Trophoblast cell (in vitro differentiated cells and primary cell): Measurements from ENCODE around the gene ERAP2.
A peak's percentile ranks its signal among the peaks of the same experiment; 100 is the strongest.

Experiments
- DNase-seq, 2 donors: peaks; one replicate each; pipeline ENCODE4 v3.0.0-alpha.2; 2016
- H2AFZ ChIP-seq: 2 replicates; pipeline ENCODE4 v1.6.1; 2013; ENCODE audit warnings: low read length, moderate library complexity, mild to moderate bottlenecking; ENCODE audit not compliant: insufficient read depth, poor library complexity
- H2AK5ac ChIP-seq: 2 replicates; pipeline ENCODE4 v1.6.1; 2013; ENCODE audit warnings: mild to moderate bottlenecking, low read length
- H2BK120ac ChIP-seq: 2 replicates; pipeline ENCODE4 v1.6.1; 2013; ENCODE audit warnings: low read length, mild to moderate bottlenecking, moderate library complexity; ENCODE audit not compliant: insufficient read depth, poor library complexity
- H2BK12ac ChIP-seq: 2 replicates; pipeline ENCODE4 v1.6.1; 2013; ENCODE audit warnings: mild to moderate bottlenecking, low read length, moderate library complexity
- H2BK5ac ChIP-seq: 2 replicates; pipeline ENCODE4 v1.6.1; 2013; ENCODE audit warnings: low read length, low read depth, moderate library complexity, mild to moderate bottlenecking; ENCODE audit not compliant: poor library complexity
- H3K14ac ChIP-seq: 2 replicates; pipeline ENCODE4 v1.6.1; 2013; ENCODE audit warnings: mild to moderate bottlenecking, low read length
- H3K18ac ChIP-seq: 2 replicates; pipeline ENCODE4 v1.6.1; 2013; ENCODE audit warnings: mild to moderate bottlenecking, low read length
- H3K23ac ChIP-seq: 2 replicates; pipeline ENCODE4 v1.6.1; 2013; ENCODE audit warnings: low read length
- H3K27ac ChIP-seq: 2 replicates; pipeline ENCODE4 v1.5.1; 2013; ENCODE audit warnings: low read depth, mild to moderate bottlenecking, inconsistent platforms, low read length, moderate library complexity
- H3K27me3 ChIP-seq: 2 replicates; pipeline ENCODE4 v1.6.1; 2013; ENCODE audit warnings: inconsistent platforms, mild to moderate bottlenecking, low read length, moderate library complexity; ENCODE audit not compliant: insufficient read depth
- H3K36me3 ChIP-seq, 2 experiments: 1 replicate in 1 of 2; 2 replicates in 1 of 2; pipeline ENCODE4 v1.6.1; 2013; ENCODE audit warnings: low read length in 2 of 2, mild to moderate bottlenecking in 2 of 2, moderate library complexity in 1 of 2; ENCODE audit not compliant: insufficient read depth in 2 of 2, control insufficient read depth in 1 of 2
- H3K4ac ChIP-seq: 2 replicates; pipeline ENCODE4 v1.6.1; 2013; ENCODE audit warnings: low read depth, mild to moderate bottlenecking, low read length, moderate library complexity
- H3K4me1 ChIP-seq, 2 experiments: 1 replicate in 1 of 2; 2 replicates in 1 of 2; pipeline ENCODE4 v1.6.1; 2013; ENCODE audit warnings: low read length in 2 of 2, mild to moderate bottlenecking in 2 of 2, moderate library complexity in 1 of 2; ENCODE audit not compliant: insufficient read depth in 2 of 2, control insufficient read depth in 1 of 2
- H3K4me2 ChIP-seq: 2 replicates; pipeline ENCODE4 v1.6.1; 2013; ENCODE audit warnings: inconsistent platforms, mild to moderate bottlenecking, low read length, moderate library complexity
- H3K4me3 ChIP-seq: 2 replicates; pipeline ENCODE4 v1.5.1; 2013; ENCODE audit warnings: mild to moderate bottlenecking, low read depth, low read length, inconsistent platforms
- H3K79me1 ChIP-seq: one replicate; pipeline ENCODE4 v1.6.1; 2013; ENCODE audit warnings: low read length
- H3K79me2 ChIP-seq: 2 replicates; pipeline ENCODE4 v1.6.1; 2013; ENCODE audit warnings: low read length, mild to moderate bottlenecking; ENCODE audit not compliant: control insufficient read depth, insufficient read depth, poor library complexity
- H3K9ac ChIP-seq: 2 replicates; pipeline ENCODE4 v1.6.1; 2013; ENCODE audit warnings: mild to moderate bottlenecking, low read length
- H3K9me3 ChIP-seq: 2 replicates; pipeline ENCODE4 v1.6.1; 2013; ENCODE audit warnings: low read depth, mild to moderate bottlenecking, control low read depth, inconsistent platforms, low read length; ENCODE audit not compliant: insufficient read depth
- H4K12ac ChIP-seq: 2 replicates; pipeline ENCODE4 v1.6.1; 2013; ENCODE audit warnings: low read depth, mild to moderate bottlenecking, low read length, moderate library complexity
- H4K8ac ChIP-seq: 2 replicates; pipeline ENCODE4 v1.6.1; 2013; ENCODE audit warnings: low read depth, mild to moderate bottlenecking, low read length, moderate library complexity
- H4K91ac ChIP-seq: one replicate; pipeline ENCODE4 v1.6.1; 2013; ENCODE audit warnings: low read depth, mild to moderate bottlenecking, low read length, moderate library complexity
- WGBS: extraction: QIAGEN DNeasy Blood & Tissue Kit; methylation state at CpG from one replicate; pipeline ENCODE4 v1.1.7; 2013; ENCODE audit warnings: missing lambda C conversion rate; ENCODE audit not compliant: insufficient read length, insufficient coverage; ENCODE audit errors: extremely low coverage; 5-methylcytosine and 5-hydroxymethylcytosine counted together

ERAP2 gene

GRCh38 chr5:96952974-96953730 lies 76.9 kb downstream of the ERAP2 start:
- Histone ChIP-seq H3K9ac (no peak overlapping the region), H4K12ac (no peak overlapping the region), H3K23ac (no peak overlapping the region), H3K4me1 (peaks cover 2 to 3% of the 10 kb centered on the region in 2 experiments), H3K14ac (no peak overlapping the region), H4K91ac (no peak overlapping the region), H3K27ac (no peak overlapping the region), H2BK5ac (no peak overlapping the region), H3K27me3 (no peaks in the 10 kb centered on the region), H4K8ac (peak overlapping the region; percentile 29), H3K4me2 (no peak overlapping the region), H2BK12ac (no peak overlapping the region), H3K79me1 (no peaks in the 10 kb centered on the region), H3K9me3 (peaks cover 2% of the 10 kb centered on the region), H2AK5ac (no peak overlapping the region), H2AFZ (no peak overlapping the region), H3K4me3 (no peak overlapping the region), H3K36me3 (no peaks in the 10 kb centered on the region), H2BK120ac (no peak overlapping the region), H3K4ac (no peak overlapping the region), H3K79me2 (no peaks in the 10 kb centered on the region), H3K18ac (no peak overlapping the region)
- WGBS, result no CpG with 5 or more reads among the region's 7 CpGs
- peak; percentile 77 to 86 for DNase-seq

DNA sequence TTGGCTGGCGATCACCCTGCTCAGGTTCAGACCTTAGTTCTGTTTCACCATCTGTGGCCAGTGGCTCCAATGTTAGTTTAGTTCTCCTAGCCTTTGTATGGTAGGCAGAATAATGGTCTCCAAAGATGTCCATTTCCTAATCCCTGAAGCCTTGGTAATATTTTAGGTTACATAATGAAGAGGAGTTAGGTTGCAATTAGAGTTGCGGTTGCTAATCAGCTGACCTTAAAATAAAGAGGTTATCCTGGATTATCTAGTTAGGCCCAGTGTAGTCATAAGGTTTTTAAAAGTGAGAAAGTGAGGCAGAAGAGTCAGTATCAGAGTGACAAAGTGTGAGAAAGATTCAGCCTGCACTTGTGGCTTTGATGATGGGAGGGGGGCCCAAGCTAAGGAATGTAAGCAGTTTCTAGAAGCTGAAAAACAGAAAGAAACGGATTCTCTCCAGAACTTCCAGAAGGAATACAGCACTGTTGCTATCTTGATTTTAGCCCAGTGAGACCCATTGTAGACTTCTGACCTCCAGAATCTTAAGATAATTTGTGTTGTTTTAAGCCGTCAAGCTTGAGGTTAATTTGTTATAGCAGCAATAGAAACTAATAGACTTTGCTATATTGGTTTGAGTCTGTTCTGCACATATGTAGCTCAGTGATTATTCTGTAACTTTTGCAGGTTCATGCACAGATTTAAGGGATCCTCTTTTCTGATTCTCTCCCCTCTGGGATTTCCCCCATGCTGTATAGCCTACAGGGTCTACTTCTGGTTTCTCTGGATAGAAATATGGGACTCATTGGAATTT lies 81.2 kb downstream of the ERAP2 start:
- Histone ChIP-seq H3K36me3 (no peaks in the 10 kb centered on the region), H3K4me3 (no peak overlapping the region), H2AK5ac (no peak overlapping the region), H3K27ac (no peak overlapping the region), H3K9me3 (no peaks in the 10 kb centered on the region), H4K8ac (no peak overlapping the region), H3K14ac (no peak overlapping the region), H3K18ac (no peak overlapping the region), H3K4me1 (peaks cover 2 to 5% of the 10 kb centered on the region in 2 experiments), H4K91ac (no peak overlapping the region), H2BK12ac (no peak overlapping the region), H2AFZ (no peak overlapping the region), H3K79me1 (no peaks in the 10 kb centered on the region), H3K27me3 (no peaks in the 10 kb centered on the region), H2BK120ac (no peak overlapping the region), H4K12ac (no peak overlapping the region), H2BK5ac (no peak overlapping the region), H3K4ac (no peak overlapping the region), H3K79me2 (no peaks in the 10 kb centered on the region), H3K4me2 (no peak overlapping the region), H3K9ac (no peak overlapping the region), H3K23ac (no peak overlapping the region)
- WGBS, result no CpG with 5 or more reads among the region's 4 CpGs
- DNase-seq, result no peak

GRCh38 chr5:96958977-96959376 lies 82.7 kb downstream of the ERAP2 start:
- Histone ChIP-seq H3K18ac (no peak overlapping the region), H4K91ac (no peak overlapping the region), H3K14ac (no peak overlapping the region), H3K27ac (no peak overlapping the region), H3K4ac (no peak overlapping the region), H2BK5ac (no peak overlapping the region), H2AK5ac (no peak overlapping the region), H3K9me3 (no peaks in the 10 kb centered on the region), H3K23ac (no peak overlapping the region), H3K36me3 (no peaks in the 10 kb centered on the region), H2AFZ (no peak overlapping the region), H3K4me1 (peaks cover 0 to 8% of the 10 kb centered on the region in 2 experiments), H3K4me2 (no peak overlapping the region), H3K4me3 (no peak overlapping the region), H3K79me2 (no peaks in the 10 kb centered on the region), H2BK120ac (no peak overlapping the region), H3K79me1 (no peaks in the 10 kb centered on the region), H4K8ac (no peak overlapping the region), H3K9ac (no peak overlapping the region), H4K12ac (no peak overlapping the region), H3K27me3 (no peaks in the 10 kb centered on the region), H2BK12ac (no peak overlapping the region)
- WGBS, result no CpG with 5 or more reads among the region's 5 CpGs
- DNase-seq, result no peak

DNA sequence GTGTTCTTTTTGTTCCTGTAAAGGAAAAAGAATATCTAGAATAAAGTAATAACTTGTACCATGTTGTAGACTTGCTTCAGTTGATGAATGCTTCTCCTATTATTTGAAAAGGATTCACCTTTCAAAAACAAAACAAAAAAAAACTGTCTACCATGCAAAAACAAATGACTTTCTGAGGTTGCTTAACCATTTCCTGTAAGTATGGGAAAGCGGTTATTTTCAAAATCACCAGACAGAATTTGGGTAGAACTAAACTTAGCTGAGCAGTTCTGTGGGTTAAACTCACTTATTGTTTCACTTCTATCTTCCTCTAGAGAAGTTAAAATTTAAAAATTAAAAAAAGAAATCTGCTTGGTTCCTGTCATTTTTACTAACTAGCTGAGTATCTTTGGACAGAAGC lies 84.8 kb downstream of the ERAP2 start:
- no peak overlapping the region for H3K23ac ChIP-seq
- no peak overlapping the region for H4K12ac ChIP-seq
- H3K4me1 ChIP-seq, result peaks cover 0 to 8% of the 10 kb centered on the region in 2 experiments
- H2BK5ac ChIP-seq, result no peak overlapping the region
- no peaks in the 10 kb centered on the region for H3K27me3 ChIP-seq
- H3K4ac ChIP-seq, result no peak overlapping the region
- no peak overlapping the region for H3K9ac ChIP-seq
- no peak overlapping the region for H2AK5ac ChIP-seq
- no peaks in the 10 kb centered on the region for H3K9me3 ChIP-seq
- H4K8ac ChIP-seq, result no peak overlapping the region
- no CpG with 5 or more reads among the region's 1 CpG for WGBS
- H2AFZ ChIP-seq, result no peak overlapping the region
- no peaks in the 10 kb centered on the region for H3K79me1 ChIP-seq
- H3K79me2 ChIP-seq, result no peaks in the 10 kb centered on the region
- no peak overlapping the region for H2BK12ac ChIP-seq
- H2BK120ac ChIP-seq, result no peak overlapping the region
- no peak overlapping the region for H3K4me2 ChIP-seq
- H3K27ac ChIP-seq, result no peak overlapping the region
- no peak overlapping the region for H3K14ac ChIP-seq
- no peaks in the 10 kb centered on the region for H3K36me3 ChIP-seq
- H4K91ac ChIP-seq, result no peak overlapping the region
- no peak for DNase-seq
- H3K4me3 ChIP-seq, result no peak overlapping the region
- H3K18ac ChIP-seq, result no peak overlapping the region
